ENCODE data around the gene CCDC92. TPM values are rescaled to one million over a fixed set of nuclear protein-coding genes. Genes with fewer than 3 reads are reported as not detected.

The CCDC92 gene
- total and polyA plus RNA-seq, 2 of the 8 experiments (the other 6 are each of a cell fraction or from before 2014, with no cell fraction given): 0.43 to 0.51 TPM

DNA sequence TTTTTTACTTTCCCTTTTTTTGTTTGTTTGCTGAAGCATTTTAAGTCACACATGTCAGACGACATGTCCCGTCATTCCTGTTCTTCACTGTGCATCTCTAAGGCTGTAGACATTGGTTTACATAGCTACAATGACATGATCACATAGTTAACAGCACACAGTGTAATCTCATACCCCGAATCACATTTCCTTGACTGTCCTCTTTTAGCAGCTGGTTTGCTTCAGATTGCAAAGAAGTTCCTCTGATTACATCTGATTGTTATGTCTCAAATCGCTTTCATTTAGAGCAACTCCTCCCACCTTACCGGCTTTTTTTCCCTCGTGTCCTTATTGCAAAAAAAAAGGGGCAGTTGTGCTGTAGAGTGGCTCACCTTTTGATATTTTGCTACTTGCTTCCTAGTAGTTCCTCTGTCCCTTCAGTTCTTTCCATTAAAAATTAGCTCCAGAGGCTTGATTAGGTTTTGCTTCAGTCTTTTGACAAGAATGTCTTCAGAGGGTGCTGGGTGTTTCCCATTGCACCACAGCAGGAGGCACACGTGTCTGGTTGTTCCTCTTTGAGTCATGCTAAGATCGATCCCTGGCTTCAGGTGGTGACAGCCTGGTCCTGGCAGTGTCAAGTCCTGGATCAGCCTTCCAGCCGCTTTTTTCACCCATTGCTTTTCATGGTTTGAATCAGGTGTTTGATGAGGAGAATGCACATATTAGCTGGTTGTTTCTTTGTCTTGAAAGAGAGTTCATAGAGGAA is 35.4 kb upstream of the CCDC92 start (continued):
- no peak for TF ChIP-seq CHD7 (IDR thresholded peaks at IDR 0.05; ENCODE audit: insufficient replicate concordance, low read length)
- no peak for TF ChIP-seq POLR2AphosphoS5 (IDR thresholded peaks at IDR 0.05; ENCODE audit: low read depth, low read length)
